Activated CD4-positive, alpha-beta T cell treated with anti-CD3 and anti-CD28 coated beads for 48 hours (primary cell): ENCODE measurements around the gene PCBP3.
A peak's percentile ranks its signal among the peaks of the same experiment; 100 is the strongest.
"Not testable (repeated sequence)": the region's sequence is repeated elsewhere in the genome, so short reads cannot be mapped to it uniquely, and the experiment has no call there.

Experiments used
- DNase-seq: peaks from one replicate; pipeline ENCODE4 v3.0.0-alpha.2; 2020

Gene PCBP3

GRCh38 chr21:45952974-45953373 lies 309.4 kb downstream of the PCBP3 start:
- DNase-seq, result no peak

GRCh38 chr21:45954261-45954660 lies 310.7 kb downstream of the PCBP3 start:
- no peak for DNase-seq

- DNase-seq, result no peak
Observed at GRCh38 chr21:45954921-45955320, 311.4 kb downstream of the PCBP3 start.

GRCh38 chr21:45957551-45957950 lies 314.0 kb downstream of the PCBP3 start:
- DNase-seq, result no peak

GRCh38 chr21:45957981-45958600 lies 314.6 kb downstream of the PCBP3 start:
- DNase-seq, result no peak

- no peak for DNase-seq
Observed at GRCh38 chr21:45959182-45959581, 315.7 kb downstream of the PCBP3 start.

GRCh38 chr21:45959779-45960390 lies 316.4 kb downstream of the PCBP3 start:
- DNase-seq, result no peak

- not testable (repeated sequence) for DNase-seq
Observed at GRCh38 chr21:45961408-45961807, 317.9 kb downstream of the PCBP3 start.

GRCh38 chr21:45962531-45963231 lies 319.2 kb downstream of the PCBP3 start:
- no peak for DNase-seq

- no peak for DNase-seq
Observed at GRCh38 chr21:45963232-45963570, 319.7 kb downstream of the PCBP3 start.

GRCh38 chr21:45964649-45965048 lies 321.1 kb downstream of the PCBP3 start:
- DNase-seq, result no peak

GRCh38 chr21:45965084-45965809 lies 321.7 kb downstream of the PCBP3 start:
- no peak for DNase-seq

GRCh38 chr21:45966791-45967394 lies 323.4 kb downstream of the PCBP3 start:
- no peak for DNase-seq

GRCh38 chr21:45969921-45970673 lies 326.6 kb downstream of the PCBP3 start:
- no peak for DNase-seq

- DNase-seq, result peak; percentile 66
Observed at GRCh38 chr21:45970674-45971615, 327.4 kb downstream of the PCBP3 start.

- no peak for DNase-seq
Observed at GRCh38 chr21:45971616-45972352, 328.3 kb downstream of the PCBP3 start.

- DNase-seq, result no peak
Observed at GRCh38 chr21:45972353-45972715, 328.8 kb downstream of the PCBP3 start.

GRCh38 chr21:45972716-45973474 lies 329.4 kb downstream of the PCBP3 start:
- no peak for DNase-seq

GRCh38 chr21:45973475-45974072 lies 330.0 kb downstream of the PCBP3 start:
- DNase-seq, result peak; percentile 82
